ENCODE measurements around the gene MINK1.

The MINK1 gene

DNA sequence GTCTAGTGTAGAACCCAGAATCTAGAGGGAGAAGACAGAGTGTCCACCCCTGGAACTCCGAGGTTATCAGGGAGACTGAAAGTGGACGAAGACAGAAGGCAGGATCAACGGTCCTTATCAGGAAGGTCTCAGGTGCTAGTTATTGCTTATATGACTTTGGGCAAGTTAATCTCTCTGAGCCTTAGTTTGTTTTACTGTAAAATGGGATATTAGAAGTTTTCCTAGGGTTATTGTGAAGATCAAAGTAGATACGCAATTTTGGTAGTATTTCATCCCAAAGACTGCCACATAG lies 108.1 kb downstream of the MINK1 start:
- TF ChIP-seq MYC (IDR thresholded peaks at IDR 0.05; ENCODE audit: low read depth, low read length) (no peak), POLR2A (IDR thresholded peaks at IDR 0.05; ENCODE audit: extremely low read depth, insufficient read length) (no peak)
- TF ChIP-seq, protein P1, sequence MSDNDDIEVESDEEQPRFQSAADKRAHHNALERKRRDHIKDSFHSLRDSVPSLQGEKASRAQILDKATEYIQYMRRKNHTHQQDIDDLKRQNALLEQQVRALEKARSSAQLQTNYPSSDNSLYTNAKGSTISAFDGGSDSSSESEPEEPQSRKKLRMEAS (IDR thresholded peaks at IDR 0.05; ENCODE audit: low read depth, low read length) = no peak
- TF ChIP-seq, protein P2, sequence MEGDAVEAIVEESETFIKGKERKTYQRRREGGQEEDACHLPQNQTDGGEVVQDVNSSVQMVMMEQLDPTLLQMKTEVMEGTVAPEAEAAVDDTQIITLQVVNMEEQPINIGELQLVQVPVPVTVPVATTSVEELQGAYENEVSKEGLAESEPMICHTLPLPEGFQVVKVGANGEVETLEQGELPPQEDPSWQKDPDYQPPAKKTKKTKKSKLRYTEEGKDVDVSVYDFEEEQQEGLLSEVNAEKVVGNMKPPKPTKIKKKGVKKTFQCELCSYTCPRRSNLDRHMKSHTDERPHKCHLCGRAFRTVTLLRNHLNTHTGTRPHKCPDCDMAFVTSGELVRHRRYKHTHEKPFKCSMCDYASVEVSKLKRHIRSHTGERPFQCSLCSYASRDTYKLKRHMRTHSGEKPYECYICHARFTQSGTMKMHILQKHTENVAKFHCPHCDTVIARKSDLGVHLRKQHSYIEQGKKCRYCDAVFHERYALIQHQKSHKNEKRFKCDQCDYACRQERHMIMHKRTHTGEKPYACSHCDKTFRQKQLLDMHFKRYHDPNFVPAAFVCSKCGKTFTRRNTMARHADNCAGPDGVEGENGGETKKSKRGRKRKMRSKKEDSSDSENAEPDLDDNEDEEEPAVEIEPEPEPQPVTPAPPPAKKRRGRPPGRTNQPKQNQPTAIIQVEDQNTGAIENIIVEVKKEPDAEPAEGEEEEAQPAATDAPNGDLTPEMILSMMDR (IDR thresholded peaks at IDR 0.05; ENCODE audit: low read depth, low read length) = no peak
- DNase-seq (ENCODE audit: low read depth) = no peak
- H3K4me3 ChIP-seq (ENCODE audit: low read depth, low read length) = peak overlapping the region; percentile 84

DNA sequence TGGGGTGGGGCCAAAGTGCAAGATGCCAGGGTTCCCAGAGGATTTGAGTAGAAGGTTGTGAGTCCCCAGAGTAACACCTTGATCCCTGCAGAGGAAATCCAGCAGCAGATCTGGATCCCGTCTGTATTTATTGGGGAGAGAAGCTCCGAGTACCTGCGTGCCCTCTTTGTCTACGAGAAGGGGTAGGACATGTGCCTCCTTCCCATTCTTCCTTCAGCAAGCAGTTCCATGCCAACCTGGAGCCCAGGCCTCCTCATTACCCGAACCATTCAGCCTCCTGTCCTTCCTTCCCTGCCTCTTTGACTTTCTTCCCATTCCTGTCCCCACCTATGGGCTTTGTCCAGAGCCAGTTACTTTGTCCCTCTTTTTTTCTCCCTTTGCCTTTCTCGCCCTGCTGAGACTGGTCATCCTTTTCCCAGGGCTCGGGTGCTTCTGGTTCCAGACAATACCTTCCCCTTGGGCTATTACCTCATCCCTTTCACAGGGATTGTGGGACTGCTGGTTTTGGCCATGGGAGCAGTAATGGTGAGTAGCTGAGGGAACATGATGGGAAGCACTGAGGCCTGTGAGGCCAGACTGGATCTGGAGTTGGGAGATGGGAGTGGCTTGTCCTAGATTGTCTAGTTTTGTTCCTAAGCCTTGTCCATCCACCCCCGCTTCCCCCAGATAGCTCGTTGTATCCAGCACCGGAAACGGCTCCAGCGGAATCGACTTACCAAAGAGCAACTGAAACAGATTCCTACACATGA lies 109.8 kb downstream of the MINK1 start:
- peak overlapping the region; percentile 1 for H3K4me3 ChIP-seq (ENCODE audit: low read depth, low read length)
- no peak for TF ChIP-seq POLR2A (IDR thresholded peaks at IDR 0.05; ENCODE audit: extremely low read depth, insufficient read length)
- TF ChIP-seq MYC (IDR thresholded peaks at IDR 0.05; ENCODE audit: low read depth, low read length) = no peak
- TF ChIP-seq, protein P2 (IDR thresholded peaks at IDR 0.05; ENCODE audit: low read depth, low read length) = no peak
- TF ChIP-seq, protein P1 (IDR thresholded peaks at IDR 0.05; ENCODE audit: low read depth, low read length) = no peak
- no peak for DNase-seq (ENCODE audit: low read depth)

DNA sequence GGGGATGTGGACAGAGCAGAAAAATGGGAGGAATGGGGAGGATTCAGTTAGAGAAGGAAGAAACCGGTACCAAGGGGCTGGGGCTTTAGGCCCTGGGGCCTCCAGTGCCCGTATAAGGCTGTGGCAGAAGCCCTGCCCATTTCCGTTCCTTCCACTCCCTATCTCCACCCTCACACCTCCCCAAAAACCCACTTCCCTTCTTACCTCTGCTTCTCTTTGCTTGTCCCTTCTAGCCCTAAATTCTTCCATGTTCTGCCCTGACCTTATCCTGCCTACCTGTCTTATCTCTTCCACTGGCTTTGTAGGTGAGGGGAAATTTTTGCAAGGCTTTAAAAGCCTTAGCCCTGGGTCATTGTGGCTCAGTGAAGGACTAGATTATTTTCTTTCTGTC lies 111.0 kb downstream of the MINK1 start:
- DNase-seq (ENCODE audit: low read depth) = peak; percentile 83
- peak overlapping the region; percentile 95 for H3K4me3 ChIP-seq (ENCODE audit: low read depth, low read length)
- TF ChIP-seq MYC (IDR thresholded peaks at IDR 0.05; ENCODE audit: low read depth, low read length) (no peak), POLR2A (IDR thresholded peaks at IDR 0.05; ENCODE audit: extremely low read depth, insufficient read length) (no peak)
- TF ChIP-seq, protein P1 (IDR thresholded peaks at IDR 0.05; ENCODE audit: low read depth, low read length) = no peak
- TF ChIP-seq, protein P2 (IDR thresholded peaks at IDR 0.05; ENCODE audit: low read depth, low read length) = no peak

DNA sequence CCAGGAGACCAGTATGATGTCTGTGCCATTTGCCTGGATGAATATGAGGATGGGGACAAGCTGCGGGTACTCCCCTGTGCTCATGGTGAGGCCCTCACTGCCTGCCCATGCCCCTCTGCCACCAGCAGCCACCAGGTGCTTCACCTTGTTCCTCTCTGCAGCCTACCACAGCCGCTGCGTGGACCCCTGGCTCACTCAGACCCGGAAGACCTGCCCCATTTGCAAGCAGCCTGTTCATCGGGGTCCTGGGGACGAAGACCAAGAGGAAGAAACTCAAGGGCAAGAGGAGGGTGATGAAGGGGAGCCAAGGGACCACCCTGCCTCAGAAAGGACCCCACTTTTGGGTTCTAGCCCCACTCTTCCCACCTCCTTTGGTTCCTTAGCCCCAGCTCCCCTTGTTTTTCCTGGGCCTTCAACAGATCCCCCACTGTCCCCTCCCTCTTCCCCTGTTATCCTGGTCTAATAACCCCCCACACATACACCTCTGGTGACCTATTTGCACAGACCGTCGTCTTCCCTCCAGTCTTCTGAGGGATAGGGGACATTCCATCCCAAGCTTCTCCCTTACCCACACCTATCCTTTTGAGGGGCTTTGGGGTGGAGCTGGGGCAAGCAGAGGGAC lies 111.5 kb downstream of the MINK1 start:
- DNase-seq (ENCODE audit: low read depth) = no peak
- peak overlapping the region; percentile 95 for H3K4me3 ChIP-seq (ENCODE audit: low read depth, low read length)
- TF ChIP-seq POLR2A (IDR thresholded peaks at IDR 0.05; ENCODE audit: extremely low read depth, insufficient read length) (no peak), MYC (IDR thresholded peaks at IDR 0.05; ENCODE audit: low read depth, low read length) (no peak)
- TF ChIP-seq, protein P1 (IDR thresholded peaks at IDR 0.05; ENCODE audit: low read depth, low read length) = no peak
- TF ChIP-seq, protein P2 (IDR thresholded peaks at IDR 0.05; ENCODE audit: low read depth, low read length) = no peak

DNA sequence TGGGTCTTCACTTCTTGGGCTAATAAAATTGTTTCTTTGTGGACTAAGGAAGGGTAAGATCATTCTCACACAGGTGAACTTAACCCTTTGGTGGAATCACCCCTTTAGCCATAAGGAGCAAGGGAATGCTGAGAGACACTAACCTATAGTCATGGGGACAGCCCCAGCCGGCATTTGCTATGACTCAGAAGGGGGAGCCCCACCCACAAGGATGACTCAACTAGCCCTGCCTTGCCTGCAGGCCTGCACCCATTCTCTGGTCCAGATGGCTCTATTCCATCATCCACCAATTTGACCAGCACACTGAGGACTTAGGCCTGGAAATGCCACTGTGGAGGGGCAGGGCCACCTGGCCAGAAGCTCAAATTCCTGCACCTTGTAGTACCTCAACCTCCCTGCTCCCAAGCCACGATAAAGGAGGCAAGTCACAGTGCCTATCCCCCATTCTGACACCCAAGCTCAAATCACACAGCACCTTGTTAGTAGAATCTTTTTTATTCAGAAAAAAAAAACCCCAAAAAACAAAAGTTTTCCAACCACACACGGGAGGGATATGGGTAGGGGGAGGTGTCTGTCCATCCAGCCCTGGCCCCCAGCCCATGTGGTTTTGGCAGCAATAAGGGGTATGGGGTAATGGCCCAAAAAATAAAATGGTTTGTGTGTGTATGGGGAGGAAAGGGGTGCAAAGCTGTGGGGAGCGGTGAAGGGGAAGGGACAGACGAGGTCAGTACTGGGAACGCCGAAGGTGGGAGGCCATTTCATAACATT lies 112.2 kb downstream of the MINK1 start:
- H3K4me3 ChIP-seq (ENCODE audit: low read depth, low read length) = peak overlapping the region; percentile 95
- TF ChIP-seq, protein P2 (IDR thresholded peaks at IDR 0.05; ENCODE audit: low read depth, low read length) = no peak
- peak; percentile 5 for TF ChIP-seq POLR2A (IDR thresholded peaks at IDR 0.05; ENCODE audit: extremely low read depth, insufficient read length)
- peak; percentile 83 for DNase-seq (ENCODE audit: low read depth)

Measured in NB4 (cell line).